ENCODE measurements around the gene TACO1. TPM values are rescaled to one million over a fixed set of nuclear protein-coding genes. Genes with fewer than 3 reads are reported as not detected.

The TACO1 gene
- total RNA-seq, 6 donors from 2014 or later, result 6.3 to 17.5 (median 13.5) TPM

DNA sequence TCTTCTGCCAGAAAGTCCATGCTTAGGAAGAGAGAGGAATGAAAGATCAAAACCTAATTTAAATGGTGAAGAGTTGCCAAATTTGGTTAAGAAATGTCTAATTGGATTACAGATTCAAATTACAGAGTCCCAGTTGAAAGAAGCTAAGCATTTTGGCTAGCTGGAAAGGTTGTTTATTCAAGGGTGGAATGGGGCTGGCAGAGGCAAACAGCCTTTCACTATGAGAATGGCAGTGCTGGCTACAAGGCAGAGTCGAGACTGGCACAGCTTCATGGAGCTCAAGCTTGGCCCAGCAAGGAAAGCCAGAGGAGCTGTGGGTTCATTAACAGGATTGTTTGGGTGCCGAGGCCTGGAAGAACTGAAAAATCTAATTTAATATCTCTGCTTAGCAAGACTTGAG is 35.1 kb downstream of the TACO1 start:
- Histone ChIP-seq H3K9me3 (no peaks in the 10 kb centered on the region), H3K36me3 (peaks cover 0 to 62% (median 17%) of the 10 kb centered on the region in 4 donors), H3K27me3 (no peaks in the 10 kb centered on the region), H3K27ac (peak overlapping the region in 2 of 4 donors; percentile 3 to 19), H3K4me1 (peaks cover 30 to 38% (median 33%) of the 10 kb centered on the region in 4 donors), H3K4me3 (no peak overlapping the region)
- DNase-seq (no peak), ATAC-seq (ENCODE audit: low FRiP score in 2 of 2) (no peak)
- no peak for TF ChIP-seq EP300 (IDR thresholded peaks at IDR 0.05)
- no peak for TF ChIP-seq POLR2AphosphoS5 (IDR thresholded peaks at IDR 0.05)
- TF ChIP-seq POLR2A (IDR thresholded peaks at IDR 0.05), result no peak
- TF ChIP-seq, protein P1, sequence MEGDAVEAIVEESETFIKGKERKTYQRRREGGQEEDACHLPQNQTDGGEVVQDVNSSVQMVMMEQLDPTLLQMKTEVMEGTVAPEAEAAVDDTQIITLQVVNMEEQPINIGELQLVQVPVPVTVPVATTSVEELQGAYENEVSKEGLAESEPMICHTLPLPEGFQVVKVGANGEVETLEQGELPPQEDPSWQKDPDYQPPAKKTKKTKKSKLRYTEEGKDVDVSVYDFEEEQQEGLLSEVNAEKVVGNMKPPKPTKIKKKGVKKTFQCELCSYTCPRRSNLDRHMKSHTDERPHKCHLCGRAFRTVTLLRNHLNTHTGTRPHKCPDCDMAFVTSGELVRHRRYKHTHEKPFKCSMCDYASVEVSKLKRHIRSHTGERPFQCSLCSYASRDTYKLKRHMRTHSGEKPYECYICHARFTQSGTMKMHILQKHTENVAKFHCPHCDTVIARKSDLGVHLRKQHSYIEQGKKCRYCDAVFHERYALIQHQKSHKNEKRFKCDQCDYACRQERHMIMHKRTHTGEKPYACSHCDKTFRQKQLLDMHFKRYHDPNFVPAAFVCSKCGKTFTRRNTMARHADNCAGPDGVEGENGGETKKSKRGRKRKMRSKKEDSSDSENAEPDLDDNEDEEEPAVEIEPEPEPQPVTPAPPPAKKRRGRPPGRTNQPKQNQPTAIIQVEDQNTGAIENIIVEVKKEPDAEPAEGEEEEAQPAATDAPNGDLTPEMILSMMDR (IDR thresholded peaks at IDR 0.05), result no peak
- WGBS, 2 donors, result 76 to 88% methylated on average over 2 of the region's 2 CpGs

- Histone ChIP-seq H3K27ac (no peak overlapping the region), H3K9me3 (no peaks in the 10 kb centered on the region), H3K27me3 (no peaks in the 10 kb centered on the region), H3K36me3 (peaks cover 0 to 59% (median 13%) of the 10 kb centered on the region in 4 donors), H3K4me1 (peaks cover 12 to 25% (median 20%) of the 10 kb centered on the region in 4 donors), H3K4me3 (no peak overlapping the region)
- WGBS, 2 donors, result 32 to 46% methylated on average over 1 of the region's 1 CpG
- DNase-seq, result no peak
- no peak for ATAC-seq (ENCODE audit: low FRiP score in 2 of 2)
- no peak for TF ChIP-seq EP300 (IDR thresholded peaks at IDR 0.05)
- TF ChIP-seq, protein P1 (IDR thresholded peaks at IDR 0.05), result no peak
- no peak for TF ChIP-seq POLR2AphosphoS5 (IDR thresholded peaks at IDR 0.05)
Observed at GRCh38 chr17:63639125-63639524, 38.4 kb downstream of the TACO1 start.

DNA sequence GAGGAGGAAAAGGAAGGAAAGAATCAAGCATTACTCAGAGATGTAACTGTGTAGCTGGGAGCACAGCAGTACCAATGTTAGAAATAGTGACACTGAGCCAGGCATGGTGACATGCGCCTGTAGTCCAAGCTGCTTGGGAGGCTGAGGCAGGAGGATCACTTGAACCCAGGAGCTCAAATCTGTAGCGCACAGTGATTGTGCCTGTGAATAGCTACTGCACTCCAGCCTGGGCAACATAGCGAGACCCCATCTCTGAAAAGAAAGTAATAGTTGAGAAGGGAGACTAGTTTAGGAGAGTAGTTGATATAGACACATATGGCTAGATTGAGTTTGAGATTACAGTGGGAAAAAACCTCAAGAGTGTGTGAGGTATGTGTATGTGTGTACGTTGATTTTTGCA is 39.3 kb downstream of the TACO1 start:
- Histone ChIP-seq H3K27me3 (no peaks in the 10 kb centered on the region), H3K9me3 (no peaks in the 10 kb centered on the region), H3K27ac (no peak overlapping the region), H3K4me1 (peaks cover 4 to 23% (median 13%) of the 10 kb centered on the region in 4 donors), H3K4me3 (no peak overlapping the region), H3K36me3 (peaks cover 0 to 49% (median 10%) of the 10 kb centered on the region in 4 donors)
- TF ChIP-seq, protein P1 (IDR thresholded peaks at IDR 0.05), result no peak
- TF ChIP-seq POLR2AphosphoS5 (IDR thresholded peaks at IDR 0.05), result no peak
- TF ChIP-seq POLR2A (IDR thresholded peaks at IDR 0.05), result no peak
- TF ChIP-seq EP300 (IDR thresholded peaks at IDR 0.05), result no peak
- 90 to 96% methylated on average over 4 of the region's 4 CpGs for WGBS, 2 donors
- DNase-seq, result no peak
- ATAC-seq (ENCODE audit: low FRiP score in 2 of 2), result no peak

DNA sequence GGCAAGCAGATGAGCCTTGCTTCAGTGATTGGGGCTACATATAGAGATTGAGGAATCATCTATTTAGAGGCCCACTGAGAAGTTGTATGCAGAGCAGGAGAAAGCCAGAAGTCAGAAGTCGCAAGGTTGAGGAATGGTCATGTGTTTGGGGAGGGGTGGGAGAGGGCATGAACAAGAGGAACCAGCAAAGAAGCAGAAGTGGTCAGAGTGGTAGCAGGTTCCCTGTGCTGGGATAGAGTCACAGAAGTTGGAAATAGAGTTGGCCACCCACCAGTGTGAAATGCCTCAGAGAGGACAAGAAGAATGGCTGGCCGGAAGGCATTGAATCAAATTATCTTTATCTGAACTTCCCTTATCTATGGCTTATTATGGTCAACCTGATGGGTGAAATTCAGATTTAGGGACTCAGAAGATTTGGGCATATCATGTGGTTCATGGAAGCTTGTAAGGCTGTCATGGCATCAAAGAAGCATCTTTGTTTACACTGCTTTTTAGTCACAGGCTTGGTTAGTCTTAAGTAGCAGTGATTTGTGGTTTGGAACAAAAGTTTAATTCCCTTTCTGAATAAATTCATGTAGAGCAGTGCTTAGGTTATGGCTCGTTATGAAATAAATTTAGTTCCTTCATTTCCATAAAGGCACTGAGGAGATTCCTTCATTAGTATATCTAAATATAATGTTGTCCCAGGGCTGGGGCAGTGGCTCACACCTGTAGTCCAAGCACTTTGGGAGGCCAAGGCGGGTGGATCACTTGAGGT is 41.2 kb downstream of the TACO1 start:
- Histone ChIP-seq H3K4me3 (no peak overlapping the region), H3K9me3 (no peaks in the 10 kb centered on the region), H3K36me3 (peaks cover 0 to 44% (median 5%) of the 10 kb centered on the region in 4 donors), H3K27ac (peak overlapping the region; percentile 16 to 55 (median 44)), H3K27me3 (no peaks in the 10 kb centered on the region), H3K4me1 (peaks cover 20 to 31% (median 25%) of the 10 kb centered on the region in 4 donors)
- DNase-seq, result peak in 1 of 2 donors; percentile 77
- WGBS, 2 donors, result 80 to 82% methylated on average over 4 of the region's 4 CpGs
- ATAC-seq (ENCODE audit: low FRiP score in 2 of 2), result peak; percentile 73 to 91
- TF ChIP-seq POLR2A (IDR thresholded peaks at IDR 0.05) (no peak), POLR2AphosphoS5 (IDR thresholded peaks at IDR 0.05) (peak in 1 of 2 donors; percentile 18)
- TF ChIP-seq, protein P1 (IDR thresholded peaks at IDR 0.05), result no peak
